AG08396 (cell line): ENCODE results near the gene COL12A1.

Experiments used
- DNase-seq: peaks from one replicate; pipeline ENCODE4 v3.0.0; 2012; ENCODE audit warnings: low spot score, mixed read lengths

The COL12A1 gene

DNA sequence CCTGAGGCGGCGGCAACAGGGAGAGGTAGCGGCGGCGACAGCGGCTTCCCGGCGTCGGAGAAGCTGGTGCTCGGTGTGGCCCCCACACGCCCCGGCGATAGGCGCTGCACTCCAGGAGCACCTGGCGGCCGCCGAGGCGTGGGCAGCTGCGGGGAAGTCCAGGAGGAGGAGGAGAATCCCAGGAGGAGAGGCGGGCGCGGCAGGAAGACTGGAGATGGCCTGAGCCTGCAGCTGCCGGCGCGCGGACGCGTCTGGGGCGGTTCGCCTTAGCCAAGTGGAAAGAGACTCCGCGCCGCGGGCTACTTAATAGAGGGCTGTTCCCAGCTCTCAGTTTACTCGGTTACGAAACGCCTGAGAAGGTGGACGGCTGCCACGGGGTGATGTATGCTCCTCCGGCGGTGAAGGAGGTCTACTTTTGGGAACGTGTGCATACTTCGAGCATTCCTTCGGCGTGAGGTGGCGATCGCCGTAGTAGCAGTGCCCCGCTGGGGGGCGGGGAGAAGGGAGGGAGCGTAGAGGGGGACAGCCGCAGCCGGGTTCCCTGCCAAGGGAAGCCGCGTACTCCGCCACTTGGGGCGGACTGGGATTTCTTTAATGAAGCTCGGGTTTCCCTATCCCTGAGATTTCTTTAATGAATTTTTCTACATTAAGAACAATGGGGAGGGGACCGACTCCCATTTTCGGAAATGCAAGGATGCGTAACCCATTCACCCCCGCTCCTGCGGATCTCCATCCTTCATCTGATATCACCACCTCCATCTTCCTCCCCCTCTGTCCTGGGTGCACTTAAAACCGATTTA is at the start of gene COL12A1:
COL12A1 (minus strand) TSS at position 278 of the 800 bp plus-strand sequence. CDS start 3,261 bp downstream, outside the sequence.
- DNase-seq, result peak; percentile 94

DNA sequence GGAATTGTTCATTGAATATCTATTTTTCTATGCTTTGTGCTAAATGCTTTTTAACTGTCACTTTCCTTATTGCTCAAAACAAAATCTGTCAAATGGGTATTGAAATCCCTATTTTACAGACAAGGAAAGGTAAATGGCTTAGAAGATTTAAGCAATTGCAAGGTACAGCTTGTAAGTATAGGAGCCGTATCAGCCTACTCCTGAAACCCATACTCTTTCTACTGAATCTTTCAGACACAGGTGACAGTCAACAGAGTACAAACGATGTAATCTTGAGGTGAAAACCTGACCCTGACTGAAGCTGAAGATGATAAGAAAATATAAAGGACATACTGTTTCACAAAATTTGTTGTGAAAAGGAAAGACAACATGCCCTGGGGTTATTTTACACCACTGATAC is 44.7 kb upstream of the COL12A1 start:
- no peak for DNase-seq

DNA sequence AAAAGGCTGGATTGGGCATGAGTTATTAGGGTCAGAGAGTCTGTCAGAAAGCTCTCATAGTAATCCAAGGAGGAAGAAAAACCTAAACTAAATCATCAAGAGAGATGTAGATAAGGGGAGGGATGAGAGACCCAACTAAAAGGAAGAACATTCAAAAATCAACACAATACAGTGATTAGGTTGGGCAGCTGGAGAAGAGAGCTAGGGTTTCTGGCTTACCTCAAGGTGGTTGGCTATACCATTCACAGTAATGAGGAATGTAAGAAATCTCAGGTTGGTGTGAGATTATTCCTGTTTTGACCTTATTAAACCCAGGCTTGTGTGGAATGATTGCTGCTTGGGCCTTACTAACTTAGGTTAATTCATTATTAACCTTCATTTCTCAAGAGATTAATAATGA is 44.0 kb upstream of the COL12A1 start:
- DNase-seq, result no peak

DNA sequence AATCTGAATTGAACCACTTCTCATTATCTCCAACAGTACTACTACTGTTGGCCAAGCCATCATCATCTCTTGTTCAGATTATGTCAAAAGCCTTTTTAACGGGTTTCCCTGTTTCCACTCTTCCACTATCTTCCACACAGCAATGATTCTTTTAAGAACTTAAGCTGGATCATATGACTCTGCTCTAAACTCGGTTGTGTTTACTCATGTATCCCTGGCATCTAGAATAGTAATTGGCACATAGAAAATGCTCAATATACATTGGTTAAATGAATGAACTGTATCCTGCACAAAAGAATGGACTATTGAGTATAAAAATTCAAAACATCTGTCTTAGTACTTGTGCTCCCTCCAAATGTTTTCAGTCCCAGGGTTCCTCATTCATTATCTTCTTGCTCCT is 40.5 kb upstream of the COL12A1 start:
- DNase-seq, result no peak

DNA sequence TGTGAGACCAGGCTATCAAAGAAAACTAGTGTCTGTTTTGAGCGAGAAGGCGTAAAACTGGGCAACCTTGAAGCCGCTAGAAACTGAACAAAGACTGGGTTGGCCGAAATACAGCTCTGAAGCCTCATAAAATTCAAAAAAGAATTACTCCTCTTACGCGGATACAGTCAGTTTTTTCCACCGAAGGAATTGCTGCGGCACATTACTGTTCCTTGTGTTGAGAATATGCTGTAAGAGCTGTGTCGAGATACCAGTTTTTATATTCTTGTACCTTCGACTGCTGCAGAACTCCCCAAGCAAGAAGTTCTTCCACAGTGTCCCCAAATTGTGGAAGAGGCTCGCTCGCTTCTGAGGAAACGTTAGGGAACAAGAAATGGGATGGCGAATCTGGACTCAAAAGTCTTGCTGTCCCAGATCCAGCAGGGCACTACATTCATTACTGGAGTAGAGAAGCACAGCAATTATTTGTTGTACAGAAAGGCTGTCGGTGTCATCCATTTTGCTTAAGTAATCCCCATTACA is 38.3 kb upstream of the COL12A1 start:
- DNase-seq, result peak; percentile 3

DNA sequence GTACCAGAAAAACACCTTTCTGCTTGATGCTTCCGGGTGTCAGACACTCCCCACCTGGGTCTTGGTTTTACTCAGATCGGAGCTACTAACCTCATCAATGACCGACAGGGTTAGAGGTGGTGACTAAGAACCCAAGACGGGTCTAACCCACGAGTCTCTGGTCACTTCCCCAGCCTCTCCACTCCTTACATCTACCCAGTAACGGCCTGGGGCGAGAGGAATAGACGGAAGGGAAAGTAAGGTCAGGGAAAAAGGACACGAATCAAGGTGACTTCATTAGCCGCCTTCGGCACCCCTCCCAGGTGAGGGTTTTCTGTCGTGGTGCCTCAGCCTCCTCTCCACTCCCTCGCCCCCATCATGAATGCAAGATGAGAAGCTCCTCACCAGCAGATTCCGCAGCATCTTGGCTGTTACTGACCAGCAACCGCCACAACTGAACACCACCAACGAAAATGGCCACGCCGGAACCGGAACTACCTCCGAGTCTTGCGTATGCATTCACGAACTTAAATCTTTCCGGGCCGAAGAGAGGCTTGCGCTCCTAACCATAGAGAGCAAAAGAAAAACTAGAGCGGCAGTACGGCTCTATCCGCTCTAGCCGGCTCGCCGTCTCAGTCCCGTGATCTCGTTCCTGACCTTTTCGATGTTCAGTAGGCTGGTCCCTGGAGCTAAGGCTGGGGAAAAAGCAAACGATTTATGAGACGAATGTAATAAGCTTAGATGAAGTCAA is 37.6 kb upstream of the COL12A1 start, which contains the start of gene COX7A2:
COX7A2 (minus strand) TSS at position 469 of the 730 bp plus-strand sequence; CDS start at position 402, 67 bp downstream.
- peak; percentile 85 for DNase-seq

DNA sequence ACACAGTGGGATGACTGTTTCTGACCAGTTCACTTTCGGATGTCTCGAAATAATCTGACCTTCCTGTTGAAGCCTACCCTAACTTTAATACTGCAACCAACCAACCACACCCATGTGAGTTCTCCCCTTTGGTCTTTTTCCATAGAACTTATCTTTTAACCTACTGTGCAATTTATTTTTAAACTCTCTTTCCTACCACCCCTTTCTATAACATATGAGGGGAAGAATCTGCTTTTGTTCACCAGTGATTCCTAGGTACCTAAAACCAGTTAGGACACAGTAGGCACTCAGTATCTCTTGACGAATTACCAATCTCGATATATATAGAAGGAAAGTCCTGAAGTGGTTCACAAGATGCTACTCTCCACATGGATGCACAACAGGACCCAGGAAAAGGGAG is 30.8 kb upstream of the COL12A1 start:
- DNase-seq, result no peak

DNA sequence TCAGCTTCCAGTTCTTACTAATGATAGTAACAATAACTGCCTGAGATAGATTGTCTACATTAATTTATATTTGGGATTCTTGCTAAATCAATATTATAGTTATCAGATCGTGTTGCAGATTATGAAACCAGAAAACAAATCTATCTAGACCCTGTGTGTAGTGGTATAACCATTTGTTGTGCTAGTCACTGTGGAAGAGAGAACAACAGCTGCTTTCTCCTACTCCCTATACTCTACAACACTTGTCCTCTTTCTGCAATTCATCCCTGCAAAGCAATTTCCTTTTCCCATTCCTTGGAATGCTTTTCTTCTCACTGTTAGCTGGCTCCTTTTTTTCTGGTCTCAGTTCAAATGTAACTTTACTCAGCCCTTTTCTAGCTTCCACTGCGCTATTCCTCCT is 29.4 kb upstream of the COL12A1 start:
- no peak for DNase-seq

DNA sequence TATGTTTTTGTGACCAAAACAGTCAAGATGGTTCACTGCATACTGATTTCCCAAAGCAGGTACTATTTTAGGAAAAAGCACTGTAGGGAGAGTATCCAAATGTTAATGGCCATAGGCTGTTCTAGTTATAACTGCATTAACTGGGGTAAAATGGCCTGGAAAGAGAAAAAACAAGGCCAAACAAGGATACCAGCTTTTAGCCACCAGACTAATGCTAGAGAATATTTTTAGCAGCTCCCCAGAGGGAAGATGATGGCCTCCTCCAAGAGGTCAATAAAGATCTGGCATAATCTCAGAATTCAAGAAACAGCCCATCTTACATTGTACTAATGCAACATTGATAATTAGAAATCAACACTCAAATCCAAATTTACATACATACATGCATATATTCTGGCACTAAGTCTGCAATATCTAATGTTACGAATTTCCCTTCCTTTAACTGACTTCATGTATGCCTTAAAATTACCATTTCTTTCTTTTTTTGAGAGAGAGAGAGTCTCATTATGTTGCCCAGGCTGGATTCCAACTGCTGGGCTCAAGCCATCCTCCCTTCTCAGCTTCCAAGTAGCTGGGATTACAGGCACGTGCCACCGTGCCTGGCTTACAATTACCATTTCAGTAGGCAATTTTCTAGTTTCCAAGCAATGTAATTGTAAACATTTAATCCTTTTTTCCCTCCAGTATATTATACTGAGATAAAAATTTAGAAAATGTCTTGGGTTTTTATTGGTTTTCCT is 28.4 kb upstream of the COL12A1 start:
- DNase-seq, result no peak

DNA sequence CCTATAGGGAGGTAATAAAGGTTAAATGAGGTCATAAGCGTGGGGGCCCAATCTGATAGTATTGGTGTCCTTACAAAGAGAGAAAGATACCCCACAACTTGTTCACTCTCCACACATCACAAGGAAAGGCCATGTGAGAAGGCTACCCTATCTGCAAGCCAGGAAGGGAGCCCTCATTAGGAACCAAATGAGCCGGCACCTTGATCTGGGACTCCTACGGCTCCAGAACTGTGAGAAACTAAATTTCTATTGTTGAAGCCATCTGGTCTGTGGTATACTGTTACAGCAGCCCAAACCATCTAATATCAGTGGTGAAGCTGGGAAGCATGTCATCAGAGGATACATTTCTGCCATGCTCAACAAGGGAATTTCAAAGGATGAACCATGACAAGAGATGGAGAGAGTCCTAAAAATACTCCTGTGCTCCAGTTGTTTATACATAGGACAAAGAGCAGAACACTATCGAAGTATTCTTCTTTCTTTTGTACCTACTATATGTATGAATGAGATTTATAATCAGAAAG is 27.3 kb upstream of the COL12A1 start:
- no peak for DNase-seq

DNA sequence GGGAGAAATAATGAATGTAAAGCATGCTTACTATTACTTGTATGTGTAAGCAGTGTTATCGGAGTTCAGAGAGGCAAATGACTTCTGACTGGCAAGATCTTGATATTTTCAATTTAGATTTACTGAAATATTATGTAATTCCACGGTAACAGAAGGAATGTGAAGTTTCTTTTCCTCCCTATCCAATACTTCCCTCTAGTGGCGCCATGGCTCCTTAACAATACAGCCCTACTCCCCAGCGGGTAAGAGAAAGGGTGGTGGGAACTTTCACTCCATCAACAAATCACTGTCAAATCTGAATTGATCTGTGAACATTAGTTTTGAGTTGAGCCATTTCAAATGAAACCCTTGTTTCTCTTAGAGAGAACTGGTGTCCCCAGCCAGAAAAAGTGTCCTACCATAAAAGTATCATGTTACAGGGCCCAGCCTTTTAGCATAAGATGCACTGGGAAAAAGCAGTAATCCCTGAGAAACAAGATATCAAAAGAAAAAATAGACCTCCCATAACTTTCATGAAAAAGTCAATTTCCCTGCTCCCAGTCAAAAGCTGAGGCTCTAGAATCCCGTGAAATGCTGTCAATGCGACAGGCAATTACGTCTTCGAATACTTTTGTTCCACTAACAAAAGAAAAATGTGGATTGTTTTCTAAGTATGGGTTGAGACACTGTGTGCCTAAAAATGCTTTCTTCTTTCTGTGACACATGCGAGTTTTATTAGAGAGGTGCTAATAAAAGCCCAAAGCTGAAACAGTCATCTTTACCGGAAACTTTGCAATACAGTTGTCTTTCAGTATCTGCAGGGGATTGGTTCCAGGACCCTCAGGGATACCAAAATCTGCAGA is 24.9 kb upstream of the COL12A1 start:
- peak; percentile 55 for DNase-seq

DNA sequence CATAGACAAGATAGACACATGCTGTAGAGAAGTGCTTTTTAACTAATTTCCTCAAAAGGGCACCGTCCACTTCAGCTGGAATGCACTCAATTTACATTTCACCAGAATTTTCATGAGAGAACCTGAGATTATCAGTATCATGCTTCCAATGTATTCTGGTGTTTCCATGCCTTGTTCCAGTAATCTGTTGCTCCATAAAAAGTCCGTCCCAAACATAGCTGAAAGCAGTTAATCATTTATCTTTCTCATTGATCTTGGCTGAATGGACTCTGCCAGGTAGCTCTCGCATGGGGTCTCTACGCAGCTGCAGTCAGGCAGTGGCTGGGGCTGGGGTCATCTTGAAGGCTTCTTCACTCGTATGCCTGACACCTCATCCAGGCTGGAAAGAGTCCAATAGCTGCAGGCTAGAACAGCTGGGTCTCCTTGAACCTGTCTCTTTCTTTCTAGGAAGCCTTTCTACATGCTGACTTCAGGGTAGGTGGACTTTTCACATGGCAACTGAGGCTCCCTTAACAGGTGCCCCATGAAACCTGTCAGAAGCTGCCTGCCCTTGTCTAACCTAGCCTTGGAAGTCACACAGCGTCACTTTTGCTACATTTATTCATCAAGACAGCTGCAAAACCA is 18.6 kb upstream of the COL12A1 start:
- no peak for DNase-seq

DNA sequence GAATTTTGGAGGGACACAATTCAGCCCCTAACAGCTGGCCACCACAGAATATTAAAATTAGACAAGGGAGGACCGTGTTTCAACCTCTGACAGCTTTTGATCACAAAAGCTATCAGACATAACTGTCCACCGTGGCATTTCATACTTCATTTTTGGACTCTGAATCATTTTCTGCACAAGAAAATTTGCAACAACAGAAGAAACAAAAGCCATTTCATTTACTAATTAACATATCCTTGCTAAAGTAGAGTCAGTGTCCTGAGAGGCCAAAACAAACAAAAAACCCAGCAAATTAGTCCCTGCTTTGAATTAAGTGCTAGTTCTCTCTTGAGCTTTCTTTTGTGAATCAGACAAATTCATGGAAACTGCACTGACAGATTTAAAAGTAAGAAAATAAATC is 17.6 kb upstream of the COL12A1 start:
- DNase-seq, result no peak

DNA sequence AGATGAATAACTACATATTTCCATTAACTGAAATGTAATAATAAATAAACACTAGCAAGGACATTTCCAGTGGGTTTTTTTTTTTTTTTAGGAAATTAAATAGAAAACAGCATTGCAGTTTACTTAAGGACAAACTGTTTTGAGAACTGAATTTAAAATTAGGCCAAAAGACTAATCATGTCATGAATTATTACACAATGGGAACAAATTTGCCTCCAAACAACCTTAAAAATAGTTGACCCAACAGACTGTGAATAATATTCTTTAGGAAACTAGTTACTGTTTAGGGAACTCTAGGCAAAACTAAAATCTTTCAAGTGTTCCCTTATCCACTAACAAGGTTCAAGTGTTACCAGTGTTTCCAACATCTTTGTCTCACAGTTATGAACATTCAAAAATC is 16.4 kb upstream of the COL12A1 start:
- DNase-seq, result no peak

DNA sequence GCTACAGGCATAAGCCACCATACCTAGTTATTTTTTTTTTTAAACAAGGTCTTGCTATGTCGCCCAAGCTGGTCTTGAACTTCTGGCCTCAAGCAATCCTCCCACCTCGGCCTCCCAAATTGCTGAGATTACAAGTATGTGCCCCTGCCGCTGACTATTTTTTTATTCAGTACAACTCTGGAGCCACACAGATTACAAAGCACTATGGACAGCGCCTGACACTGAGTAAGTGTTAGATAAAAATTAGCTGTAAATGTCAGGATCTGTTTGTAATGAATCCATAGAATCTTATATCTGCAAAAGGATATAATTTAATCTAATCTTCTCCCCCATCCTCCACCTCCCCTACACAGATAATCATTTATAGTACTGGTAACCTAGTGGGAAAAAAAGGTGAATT is 15.3 kb upstream of the COL12A1 start:
- no peak for DNase-seq

DNA sequence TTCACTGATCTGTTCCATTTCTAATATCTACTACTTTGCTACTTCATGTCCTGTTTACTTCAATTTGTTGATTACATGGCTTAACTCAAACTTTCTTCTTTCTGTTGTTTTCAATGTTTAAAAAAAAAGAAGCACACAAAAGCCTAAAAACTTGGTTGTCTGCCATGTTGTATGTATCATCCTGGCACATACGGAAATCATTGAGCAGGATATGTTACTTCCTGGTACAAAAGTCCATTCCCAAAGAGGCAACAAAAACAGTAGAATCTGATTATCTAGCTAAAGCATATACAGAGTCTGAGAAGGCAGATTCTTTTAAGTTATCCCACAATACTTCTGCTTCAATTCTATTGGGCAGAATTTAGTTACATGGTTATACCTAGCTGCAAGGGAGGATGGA is 14.5 kb upstream of the COL12A1 start:
- no peak for DNase-seq

DNA sequence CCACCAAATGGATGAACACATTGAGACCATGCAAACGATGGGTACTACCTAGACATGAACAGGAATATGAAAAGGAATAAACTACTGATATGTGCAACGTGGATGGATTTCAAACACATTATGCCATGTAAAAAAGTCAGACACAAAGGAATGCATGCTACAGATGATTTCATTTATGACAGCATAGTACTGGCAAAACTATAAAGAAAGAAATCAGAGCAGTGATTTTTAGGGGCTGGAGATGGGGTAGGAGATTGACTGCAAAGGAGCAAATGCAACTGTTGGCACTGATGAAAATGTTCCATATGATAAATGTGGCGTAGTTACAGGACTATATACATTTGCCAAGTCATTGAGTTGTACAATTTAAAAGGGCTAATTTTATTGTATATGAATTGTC is 13.4 kb upstream of the COL12A1 start:
- DNase-seq, result no peak

DNA sequence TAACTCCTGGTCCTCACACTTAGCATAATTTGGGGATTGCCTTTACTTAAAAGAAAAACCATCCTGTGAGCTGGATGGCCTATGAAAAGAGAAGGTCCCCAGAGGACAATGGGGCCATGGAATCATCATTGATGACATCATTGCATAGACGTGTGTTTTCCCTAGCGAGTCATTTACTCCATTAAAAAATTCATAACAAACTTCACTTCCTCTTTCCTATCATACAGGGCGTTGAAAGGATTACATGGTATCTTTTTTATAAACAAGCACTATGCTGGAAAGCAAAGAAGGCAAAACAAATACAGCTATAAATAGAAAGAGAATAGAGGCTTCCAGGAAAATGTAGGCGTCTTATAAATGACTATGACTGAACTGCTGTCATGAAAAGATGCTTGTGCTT is 11.3 kb upstream of the COL12A1 start:
- DNase-seq, result no peak

DNA sequence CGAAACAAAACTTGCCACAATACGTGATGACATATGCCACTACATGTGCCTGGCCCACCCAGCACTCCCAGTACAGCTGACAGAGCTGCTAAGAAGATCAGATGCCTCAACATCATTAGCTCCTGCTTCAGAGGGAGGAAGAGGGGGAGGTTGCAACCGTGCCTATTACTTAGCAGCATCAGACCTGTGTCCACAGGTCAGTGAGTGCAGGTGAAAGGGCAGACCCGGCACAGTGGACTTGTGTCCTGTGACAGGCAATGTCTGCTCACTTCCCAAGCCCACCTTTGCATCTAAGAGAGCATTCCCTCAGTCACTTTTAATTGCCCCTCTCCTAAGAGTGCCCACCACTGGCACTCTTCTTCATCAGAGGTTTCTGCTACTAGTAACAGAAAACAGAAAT is 9.4 kb upstream of the COL12A1 start:
- DNase-seq, result no peak

DNA sequence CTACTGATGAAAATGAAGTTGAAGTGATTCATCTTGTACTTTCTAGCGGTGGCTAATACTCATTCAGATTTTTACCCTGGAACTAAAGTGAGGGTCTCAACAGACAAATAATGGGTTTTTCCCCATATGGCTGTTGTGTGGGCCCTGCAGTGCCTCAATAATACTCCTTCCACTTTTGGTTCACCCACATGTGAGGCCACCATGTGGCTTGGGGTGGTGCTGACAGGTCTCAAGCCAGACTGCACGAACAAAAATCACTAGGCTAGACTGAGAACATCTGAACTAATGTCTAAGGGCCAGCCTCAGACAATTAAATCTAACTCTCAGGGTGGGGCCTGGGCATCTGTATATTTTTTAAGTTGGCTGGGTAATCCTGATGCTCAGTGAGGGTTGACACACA is 7.9 kb upstream of the COL12A1 start:
- DNase-seq, result no peak

DNA sequence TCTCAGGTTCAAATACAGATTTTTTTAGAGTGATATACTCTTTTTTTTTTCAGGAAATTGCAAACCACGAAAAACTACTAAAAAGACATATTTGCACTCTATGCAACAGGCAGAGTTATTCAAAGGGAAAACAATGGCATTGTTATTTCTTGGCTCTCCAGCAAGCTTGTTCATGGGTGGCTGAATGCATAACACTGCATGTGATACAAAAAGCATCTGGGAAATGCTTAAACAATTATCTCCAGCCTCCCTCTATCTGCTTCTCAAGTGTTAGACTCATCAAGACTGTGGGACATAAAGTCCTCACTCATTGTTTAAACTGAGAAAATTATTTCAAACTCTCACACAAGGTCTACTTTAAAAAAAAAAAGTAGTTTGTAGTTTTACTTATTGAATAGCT is 7.3 kb upstream of the COL12A1 start:
- DNase-seq, result no peak
